HG03025 (cell line): ENCODE data around the gene OBSL1.

Experiments used
- ATAC-seq: cut with Tn5 transposase; IDR thresholded peaks from one replicate; pipeline ENCODE4 v1.9.1; 2021; ENCODE audit warnings: mild to moderate bottlenecking, moderate library complexity; ENCODE audit not compliant: unreplicated experiment, low FRiP score

Gene OBSL1

DNA sequence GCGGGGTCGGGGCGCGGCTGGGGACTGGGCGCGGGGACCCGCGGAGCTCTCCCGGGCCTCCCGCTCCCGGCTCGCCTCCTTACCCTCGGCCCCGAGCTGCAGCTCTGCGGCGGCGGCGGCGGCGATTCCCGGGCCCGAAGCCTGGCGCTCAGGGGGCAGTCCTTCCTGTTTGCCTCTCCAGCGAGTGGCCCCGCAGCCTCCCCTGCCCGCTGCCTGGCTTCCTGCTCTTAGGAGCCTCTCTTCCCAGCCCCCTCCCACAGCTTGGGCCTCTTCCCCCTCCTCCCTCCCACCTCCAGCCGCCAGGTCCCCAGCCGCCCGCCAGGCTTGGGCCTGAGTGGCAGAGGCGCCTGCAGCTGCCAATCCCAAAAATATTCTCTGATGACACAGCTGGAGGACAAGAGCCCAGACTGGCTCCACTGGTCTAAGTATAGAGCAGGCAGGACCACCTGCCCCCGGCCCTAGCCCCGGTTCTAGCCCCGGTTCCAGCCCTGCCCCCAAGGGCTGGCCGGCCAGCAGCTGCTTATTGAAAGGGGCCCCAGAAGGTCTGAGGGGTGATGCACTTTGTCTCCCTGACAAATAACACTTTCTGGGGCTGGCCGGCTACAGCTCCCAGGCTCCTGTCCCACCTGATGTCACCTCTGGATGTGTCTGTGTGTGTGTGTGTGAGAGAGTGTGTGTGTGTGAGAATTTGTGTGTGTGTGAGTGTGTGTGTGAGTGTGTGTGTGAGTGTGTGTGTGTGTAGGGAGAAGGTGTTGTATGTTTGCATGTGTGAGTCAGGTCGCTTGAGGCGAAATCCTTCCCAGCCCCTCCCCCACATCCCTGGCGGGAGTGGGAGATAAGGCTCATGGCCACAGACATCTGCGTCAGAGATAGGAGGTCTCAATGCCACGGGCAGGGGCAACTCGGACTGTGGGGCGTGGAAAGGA lies at the start of gene OBSL1:
TSS of gene OBSL1 (minus strand) at position 229 of the 926 bp plus-strand sequence. CDS start 307 bp downstream, outside the sequence.
- no peak for ATAC-seq

DNA sequence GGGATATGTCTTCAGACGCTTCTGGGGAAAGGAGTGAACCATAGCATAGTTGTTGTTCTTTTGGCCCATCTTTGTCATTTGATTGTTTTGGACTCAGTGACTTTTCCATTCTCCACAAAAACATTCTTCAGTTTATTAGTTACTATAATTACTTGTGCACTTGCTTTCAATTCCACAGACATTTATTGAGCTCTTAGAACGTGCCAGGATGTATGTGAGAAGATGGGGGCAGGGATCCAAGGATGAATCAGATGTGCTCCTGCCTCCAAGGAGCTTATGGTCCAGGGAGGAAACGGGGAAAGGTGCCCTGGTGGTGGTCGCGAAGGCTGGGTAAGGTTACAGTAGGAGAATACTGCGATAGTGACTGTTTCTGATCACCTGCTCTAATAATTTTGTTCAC lies 49.2 kb upstream of the OBSL1 start:
- no peak for ATAC-seq

DNA sequence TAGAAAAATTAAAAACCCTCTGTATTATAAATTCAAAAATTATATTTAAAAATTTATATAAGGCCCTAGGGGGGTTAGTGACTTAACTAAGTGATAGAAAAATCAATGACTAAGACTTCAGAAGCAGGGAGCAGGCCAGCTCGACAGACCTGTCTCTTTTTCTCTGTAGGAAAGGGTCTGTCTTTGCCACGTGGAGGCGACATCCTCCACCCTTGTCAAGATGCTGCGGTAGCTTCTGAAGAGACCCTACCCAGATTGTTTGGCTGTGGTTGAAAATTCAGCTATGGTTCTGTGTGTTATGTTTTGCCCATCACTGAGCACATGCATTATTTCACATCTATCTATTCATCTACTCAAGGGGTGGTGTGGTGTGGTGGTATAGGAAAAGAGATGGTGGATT lies 47.9 kb upstream of the OBSL1 start:
- ATAC-seq, result no peak

GRCh38 chr2:219618733-219619122 lies 47.4 kb upstream of the OBSL1 start:
- ATAC-seq, result no peak

DNA sequence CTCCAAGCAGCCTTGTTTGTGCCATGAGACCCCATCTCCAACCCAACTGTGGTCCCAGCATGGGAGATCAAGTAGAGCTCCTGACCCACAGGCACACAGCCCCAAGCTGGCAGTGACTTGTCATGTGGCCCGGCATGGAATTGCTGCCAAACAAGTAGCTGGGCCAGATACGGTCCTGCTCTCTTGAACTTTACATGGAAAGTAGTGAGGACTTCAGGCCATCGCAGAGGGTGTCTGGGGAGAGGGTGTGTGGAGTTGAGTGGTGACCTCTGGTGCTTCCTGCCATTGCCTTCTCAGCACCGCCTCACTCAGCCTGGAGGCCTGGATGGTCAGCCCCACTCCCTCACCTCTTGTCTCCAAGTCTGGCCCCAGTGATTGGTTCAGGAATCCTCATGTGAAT lies 45.2 kb upstream of the OBSL1 start:
- no peak for ATAC-seq

GRCh38 chr2:219615894-219616293 lies 44.6 kb upstream of the OBSL1 start:
- no peak for ATAC-seq

DNA sequence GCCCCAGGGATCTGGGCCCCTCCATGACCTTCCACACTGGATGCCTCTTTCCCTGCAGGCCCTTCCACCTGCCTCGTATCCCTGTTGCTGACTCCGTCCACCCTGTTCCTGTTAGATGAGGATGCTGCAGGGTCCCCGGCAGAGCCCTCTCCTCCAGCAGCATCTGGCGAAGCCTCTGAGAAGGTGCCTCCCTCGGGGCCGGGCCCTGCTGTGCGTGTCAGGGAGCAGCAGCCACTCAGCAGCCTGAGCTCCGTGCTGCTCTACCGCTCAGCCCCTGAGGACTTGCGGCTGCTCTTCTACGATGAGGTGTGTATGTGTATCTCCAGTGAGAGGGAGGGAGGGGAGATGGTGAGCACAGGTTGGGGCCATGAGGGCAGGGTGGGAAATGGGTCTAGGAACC lies 43.7 kb upstream of the OBSL1 start:
- ATAC-seq, result no peak

- no peak for ATAC-seq
These were observed 42.9 kb upstream of the OBSL1 start for GRCh38 chr2:219614076-219614860.

DNA sequence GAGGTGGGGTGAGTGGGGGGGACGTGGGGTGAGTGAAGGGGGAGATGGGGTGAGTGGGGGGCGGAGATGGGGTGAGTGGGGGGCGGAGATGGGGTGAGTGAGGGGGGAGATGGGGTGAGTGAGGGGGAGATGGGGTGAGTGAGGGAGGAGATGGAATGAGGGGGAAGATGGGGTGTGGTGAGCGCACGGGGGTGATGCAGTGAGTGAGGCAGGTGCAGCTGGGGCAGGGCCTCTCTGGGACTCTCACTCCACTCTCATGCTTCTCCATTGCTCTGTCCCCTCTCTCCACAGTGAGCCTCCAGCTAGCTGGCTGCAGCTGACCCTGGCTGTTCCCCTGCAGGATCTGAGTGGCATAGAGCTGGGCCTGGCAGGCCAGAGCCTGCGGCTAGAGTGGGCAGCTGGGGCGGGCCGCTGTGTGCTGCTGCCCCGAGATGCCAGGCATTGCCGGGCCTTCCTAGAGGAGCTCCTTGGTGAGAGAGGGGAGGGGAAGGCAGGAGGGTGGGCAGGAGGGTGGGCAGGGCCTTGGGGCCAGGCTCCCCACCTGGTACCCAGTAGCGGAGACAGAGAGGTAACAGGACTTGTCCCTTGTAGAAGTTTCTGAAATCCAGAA lies 42.2 kb upstream of the OBSL1 start:
- no peak for ATAC-seq

DNA sequence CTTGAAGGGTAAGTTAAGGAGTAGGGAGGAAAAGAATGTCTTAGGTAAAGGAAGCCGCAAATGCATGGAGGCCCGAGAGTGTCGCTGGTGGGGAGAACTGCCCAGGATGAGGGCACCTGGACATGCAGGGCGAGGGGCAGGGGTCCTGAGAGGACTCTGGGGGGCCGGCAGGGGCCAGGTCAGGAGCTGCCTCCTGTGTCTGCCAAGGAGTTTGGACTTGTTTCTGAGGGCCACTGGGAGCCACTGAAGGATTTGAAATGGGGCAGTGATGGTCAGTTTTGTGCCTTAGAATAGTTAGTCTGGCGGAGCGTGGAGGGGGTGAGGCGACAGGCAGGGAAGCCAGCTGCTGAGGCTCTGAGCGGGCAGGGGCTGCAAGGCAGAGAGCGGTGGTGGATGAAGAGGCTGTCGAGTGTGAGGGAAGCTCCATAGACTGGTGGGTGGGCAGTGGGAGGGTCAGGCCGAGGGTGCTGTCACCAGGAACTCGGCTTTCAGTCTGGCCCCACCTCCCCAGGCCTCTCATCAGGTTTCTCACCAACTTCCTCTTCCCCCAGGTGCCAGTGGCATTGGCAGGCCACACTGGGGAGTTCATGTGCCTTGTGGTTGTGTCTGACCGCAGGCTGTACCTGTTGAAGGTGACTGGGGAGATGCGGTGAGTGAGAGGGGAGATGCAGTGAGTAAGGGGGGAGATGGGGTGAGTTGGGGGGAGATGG lies 41.4 kb upstream of the OBSL1 start:
- no peak for ATAC-seq

- ATAC-seq, result no peak
These were observed 40.7 kb upstream of the OBSL1 start for GRCh38 chr2:219611866-219612576.

- no peak for ATAC-seq
These were observed 40.0 kb upstream of the OBSL1 start for GRCh38 chr2:219611306-219611705.

DNA sequence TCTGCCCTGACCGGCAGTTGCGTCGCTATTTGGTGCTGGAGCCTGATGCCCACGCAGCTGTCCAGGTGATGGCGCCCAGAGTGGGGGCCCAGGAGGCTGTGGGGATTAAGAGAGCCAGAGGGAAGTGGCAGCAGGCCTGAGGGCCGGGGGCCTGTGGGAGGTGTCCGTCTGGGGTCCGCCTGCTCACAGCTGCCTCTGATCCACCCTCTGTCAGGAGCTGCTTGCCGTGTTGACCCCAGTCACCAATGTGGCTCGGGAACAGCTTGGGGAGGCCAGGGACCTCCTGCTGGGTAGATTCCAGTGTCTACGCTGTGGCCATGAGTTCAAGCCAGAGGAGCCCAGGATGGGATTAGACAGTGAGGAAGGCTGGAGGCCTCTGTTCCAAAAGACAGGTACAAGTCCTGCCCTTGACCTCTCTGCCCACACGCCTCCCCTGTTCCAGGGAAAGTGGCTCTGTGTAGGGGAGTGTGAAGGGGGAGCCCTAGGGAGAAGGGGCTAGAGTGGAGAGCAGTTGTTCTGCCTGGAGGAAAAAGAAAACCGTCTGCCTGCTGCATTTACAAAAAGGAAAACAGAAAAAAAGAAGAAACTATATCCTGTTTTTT lies 37.9 kb upstream of the OBSL1 start:
- no peak for ATAC-seq

DNA sequence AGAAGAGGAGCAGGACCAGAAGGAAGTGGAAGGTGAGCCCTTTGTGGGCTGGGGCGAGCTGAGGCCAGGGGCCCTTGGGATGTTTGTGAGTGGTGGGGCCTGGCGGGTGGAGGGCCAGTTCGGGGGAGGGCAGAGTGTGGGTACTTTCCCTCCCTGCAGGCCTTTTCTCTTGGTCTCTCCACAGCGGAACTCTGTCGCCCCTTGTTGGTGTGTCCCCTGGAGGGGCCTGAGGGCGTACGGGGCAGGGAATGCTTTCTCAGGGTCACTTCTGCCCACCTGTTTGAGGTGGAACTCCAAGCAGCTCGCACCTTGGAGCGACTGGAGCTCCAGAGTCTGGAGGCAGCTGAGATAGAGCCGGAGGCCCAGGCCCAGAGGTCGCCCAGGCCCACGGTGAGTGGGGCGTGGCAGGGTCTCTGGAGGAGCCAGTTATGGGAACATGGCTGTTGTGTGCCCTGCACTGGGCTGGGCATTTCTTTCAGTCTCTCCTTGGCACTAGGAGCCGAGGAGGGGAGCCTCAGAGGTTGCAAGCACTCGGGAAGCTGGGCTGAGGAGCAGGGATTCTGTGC lies 37.1 kb upstream of the OBSL1 start:
- no peak for ATAC-seq

DNA sequence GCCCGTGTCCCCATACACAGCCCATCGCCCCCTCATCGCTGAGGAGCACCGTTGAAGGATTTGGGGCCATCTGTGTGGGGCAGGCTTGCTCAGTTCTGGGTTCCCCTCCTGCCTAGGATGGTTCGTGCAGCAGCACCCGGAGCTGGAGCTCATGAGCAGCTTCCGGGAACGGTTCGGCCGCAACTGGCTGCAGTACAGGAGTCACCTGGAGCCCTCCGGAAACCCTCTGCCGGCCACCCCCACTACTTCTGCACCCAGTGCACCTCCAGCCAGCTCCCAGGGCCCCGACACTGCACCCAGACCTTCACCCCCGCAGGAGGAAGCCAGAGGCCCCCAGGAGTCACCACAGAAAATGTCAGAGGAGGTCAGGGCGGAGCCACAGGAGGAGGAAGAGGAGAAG lies 36.6 kb upstream of the OBSL1 start:
- ATAC-seq, result no peak

GRCh38 chr2:219605607-219605954 lies 34.2 kb upstream of the OBSL1 start:
- ATAC-seq, result no peak

DNA sequence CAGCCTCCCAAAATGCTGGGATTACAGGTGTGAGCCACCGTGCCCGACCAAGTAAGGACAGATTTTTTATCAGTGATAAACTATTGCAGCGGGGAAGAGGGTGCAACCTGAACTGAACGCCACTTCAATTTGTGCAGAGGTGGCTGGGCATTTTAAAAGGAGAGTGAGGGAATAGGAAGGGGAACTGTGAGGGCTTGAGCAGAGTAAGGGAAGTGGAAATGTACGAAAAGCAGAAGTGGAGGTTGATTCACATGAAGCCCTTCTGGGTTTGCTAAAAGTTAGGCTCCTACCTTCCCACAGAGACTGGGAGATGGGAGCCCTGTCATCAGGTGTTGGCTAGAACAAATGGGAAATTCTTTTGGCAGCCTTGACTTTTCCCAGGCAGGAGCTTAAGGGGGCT lies 32.4 kb upstream of the OBSL1 start:
- ATAC-seq, result no peak

GRCh38 chr2:219598308-219599078 lies 27.2 kb upstream of the OBSL1 start:
- ATAC-seq, result no peak
